GM19099 (cell line): ENCODE data around the gene WBP2.

Source experiments
- POLR2A ChIP-seq: IDR thresholded peaks from 3 replicates; pipeline ENCODE4 v1.6.1; 2011; ENCODE audit warnings: low read depth; ENCODE audit not compliant: insufficient read length; ENCODE audit errors: extremely low read depth

The WBP2 gene

GRCh38 chr17:75842963-75843576, 12.1 kb downstream of the WBP2 start:
- no peak for TF ChIP-seq POLR2A

- no peak for TF ChIP-seq POLR2A
Measured at GRCh38 chr17:75842411-75842810, 12.7 kb downstream of the WBP2 start.

DNA sequence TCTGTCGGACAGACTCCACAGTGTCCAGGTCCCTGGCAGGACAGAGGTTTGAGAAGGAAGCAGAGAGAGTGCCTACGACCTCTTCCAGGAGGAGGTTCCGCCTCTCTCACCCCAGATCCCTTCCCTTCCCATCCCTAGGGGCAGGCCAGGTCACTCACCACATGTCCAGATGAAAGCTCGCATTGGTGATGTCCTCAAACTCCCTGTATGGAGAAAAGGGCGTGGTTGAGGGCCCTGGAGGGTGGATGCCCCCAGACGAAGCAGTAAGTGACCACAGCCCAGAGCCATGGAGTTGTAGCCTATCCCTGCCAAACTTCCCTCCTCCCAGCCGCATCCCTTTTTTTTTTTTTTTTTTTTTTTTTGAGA, 14.4 kb downstream of the WBP2 start:
- no peak for TF ChIP-seq POLR2A

DNA sequence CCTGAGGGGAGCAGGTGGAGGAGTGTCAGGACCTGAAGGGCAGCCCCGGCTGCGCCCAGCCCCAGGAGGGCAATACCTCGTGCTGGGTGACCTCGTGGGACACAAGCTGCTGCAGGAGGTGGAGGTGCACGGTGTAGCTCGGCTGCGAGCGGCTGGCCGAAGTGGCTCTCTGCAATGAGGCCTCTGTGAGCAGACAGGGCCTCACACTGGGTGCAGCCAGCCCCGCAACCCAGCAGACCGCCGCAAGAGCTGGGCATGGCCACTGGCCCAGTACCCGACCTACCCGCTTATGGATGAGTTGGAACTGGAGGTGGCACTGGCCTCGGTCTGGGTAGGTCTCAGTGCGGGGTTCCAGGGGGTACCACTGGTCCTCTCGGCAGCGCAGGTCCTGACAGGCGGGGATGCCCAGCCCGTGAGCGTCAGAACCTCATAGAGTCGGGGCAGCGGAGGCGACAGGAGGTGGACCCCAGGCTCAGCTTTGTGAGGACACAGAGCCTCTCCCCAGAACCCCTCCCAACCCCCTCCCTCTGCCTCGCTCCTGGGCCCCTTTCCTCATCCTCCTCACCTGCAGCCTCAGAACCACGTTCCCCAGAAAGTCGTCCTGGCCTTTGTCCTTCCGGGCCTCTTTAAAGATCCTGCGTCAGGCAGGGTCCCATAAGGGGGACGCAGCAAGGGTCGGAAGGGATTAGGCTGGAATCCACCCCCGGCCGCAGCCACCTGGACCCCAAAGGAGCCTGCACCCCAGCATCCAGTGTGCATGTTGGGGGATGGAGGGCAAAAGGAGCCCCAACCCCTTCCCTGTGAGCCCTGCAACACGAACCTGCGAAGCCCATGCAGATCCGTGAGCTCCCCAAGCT, 15.0 kb downstream of the WBP2 start:
- no peak for TF ChIP-seq POLR2A

- no peak for TF ChIP-seq POLR2A
Measured at GRCh38 chr17:75838410-75838809, 16.7 kb downstream of the WBP2 start.

DNA sequence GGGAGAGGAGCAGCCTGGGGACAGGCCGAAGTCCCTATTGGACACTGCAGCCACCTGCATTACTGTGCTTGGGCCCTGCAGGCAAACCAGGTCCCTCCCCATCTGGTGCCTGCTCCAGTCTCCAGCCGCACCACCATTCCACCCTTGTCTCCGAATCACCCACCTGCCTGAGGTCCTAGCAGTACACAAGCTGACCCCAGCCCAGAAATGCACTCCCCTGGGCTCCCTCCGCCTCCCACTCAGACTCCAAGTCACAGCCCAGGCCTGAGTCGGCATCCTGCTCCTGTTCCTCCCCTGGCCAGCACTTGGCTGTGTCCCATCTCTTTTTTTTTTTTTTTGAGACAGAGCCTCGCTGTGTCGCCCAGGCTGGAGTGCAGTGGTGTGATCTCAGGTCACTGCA, 17.2 kb downstream of the WBP2 start:
- TF ChIP-seq POLR2A: no peak

GRCh38 chr17:75836605-75837004, 18.5 kb downstream of the WBP2 start:
- no peak for TF ChIP-seq POLR2A

- TF ChIP-seq POLR2A: no peak
Measured at GRCh38 chr17:75835654-75835987, 19.5 kb downstream of the WBP2 start.

GRCh38 chr17:75834928-75835653, 20.0 kb downstream of the WBP2 start:
- no peak for TF ChIP-seq POLR2A

- no peak for TF ChIP-seq POLR2A
Measured at GRCh38 chr17:75834279-75834920, 20.7 kb downstream of the WBP2 start.

- no peak for TF ChIP-seq POLR2A
Measured at GRCh38 chr17:75832652-75833400, 22.3 kb downstream of the WBP2 start.

DNA sequence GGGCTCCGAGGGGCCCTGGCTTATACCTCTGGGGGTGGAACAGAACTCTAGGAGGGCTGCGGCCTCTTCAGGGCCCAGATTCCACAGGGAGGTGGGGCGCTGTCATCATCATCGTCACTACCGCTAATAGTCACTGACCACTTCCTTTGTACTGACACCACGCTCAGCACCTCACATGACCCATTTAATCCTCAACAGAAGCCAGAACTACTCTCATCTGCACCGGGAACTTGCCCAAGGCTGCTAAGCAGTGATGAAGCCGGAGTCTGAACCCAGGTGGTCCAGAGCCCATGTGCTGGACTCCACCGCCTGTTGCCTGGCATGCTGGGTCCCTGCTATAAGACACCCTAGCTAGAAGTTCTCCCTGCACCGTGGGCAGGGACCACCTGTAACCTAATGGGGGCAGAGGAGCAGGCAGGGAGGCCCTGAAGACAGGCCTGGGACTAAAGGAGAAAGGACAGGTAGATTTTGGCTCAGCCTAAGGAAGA, 22.9 kb downstream of the WBP2 start:
- TF ChIP-seq POLR2A: no peak

DNA sequence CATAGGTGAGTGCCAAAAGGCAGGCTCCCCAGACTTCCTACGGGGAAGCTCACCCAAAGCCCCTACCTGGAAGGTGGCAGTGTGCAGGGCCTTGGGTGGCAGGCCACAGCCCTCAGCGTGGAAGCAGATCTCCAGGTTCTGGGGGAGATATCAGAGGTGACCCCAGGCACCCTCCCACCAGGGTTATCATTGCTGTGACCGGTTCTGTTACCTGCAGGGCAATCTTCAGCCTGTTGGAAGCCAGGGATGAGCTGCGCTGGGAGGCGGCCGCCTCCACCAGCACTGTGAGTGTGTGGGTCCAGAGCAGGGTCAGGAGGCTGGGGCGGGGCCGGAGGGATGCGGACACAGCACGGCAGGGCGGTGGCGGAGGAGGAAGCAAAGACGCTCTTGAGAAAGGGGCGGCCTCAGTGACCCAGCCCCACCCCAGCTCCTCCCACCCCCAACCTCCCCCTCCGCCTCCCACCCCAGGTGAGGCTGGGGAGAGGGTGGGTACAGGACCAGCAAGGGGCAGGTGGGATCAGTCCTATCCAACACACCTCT, 24.0 kb downstream of the WBP2 start:
- no peak for TF ChIP-seq POLR2A

DNA sequence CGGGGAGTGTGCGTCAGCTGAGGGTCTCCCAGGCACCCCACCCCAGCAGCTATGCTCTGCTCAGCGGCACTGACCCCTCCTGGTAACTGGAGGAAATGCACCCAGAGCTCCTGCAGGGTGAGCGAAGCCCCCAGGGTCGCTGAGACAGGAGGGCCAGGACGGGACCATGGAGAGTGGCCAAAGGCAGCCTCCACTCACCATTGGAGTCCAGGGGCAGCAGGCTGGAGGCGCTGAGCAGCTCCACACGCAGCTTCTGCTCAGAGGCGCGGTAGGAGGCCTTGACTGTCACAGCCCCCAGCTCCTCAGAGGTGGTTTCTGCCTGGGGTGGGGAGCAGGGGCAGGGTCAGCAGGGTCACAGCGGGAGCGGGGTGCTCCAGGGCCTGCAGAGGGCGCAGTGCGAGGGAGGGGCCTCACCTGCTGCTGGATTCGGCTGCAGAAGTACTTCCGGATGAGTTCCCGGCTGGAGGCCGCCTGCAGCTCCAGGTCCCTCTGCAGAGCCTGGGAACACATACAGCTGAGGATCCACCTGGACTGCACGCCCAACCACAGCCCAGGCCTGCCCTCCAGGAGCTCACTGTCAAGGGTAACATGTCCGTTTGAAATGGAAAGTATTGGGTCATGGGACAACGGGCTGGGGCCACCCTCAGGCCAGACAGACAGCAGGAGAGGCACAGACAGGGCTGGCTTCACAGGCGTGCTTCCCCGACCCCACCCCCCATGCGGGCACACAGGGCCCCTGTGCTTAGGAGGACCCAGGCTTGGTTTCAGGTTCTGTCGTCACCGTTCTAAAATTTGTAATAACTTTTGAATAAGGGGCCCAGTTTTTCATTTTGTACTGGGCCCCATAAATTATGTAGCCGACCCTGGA, 24.7 kb downstream of the WBP2 start:
- TF ChIP-seq POLR2A: no peak

- TF ChIP-seq POLR2A: no peak
Measured at GRCh38 chr17:75829747-75830146, 25.4 kb downstream of the WBP2 start.
